ENCODE results near the gene EFNA4.

The EFNA4 gene, protein sequence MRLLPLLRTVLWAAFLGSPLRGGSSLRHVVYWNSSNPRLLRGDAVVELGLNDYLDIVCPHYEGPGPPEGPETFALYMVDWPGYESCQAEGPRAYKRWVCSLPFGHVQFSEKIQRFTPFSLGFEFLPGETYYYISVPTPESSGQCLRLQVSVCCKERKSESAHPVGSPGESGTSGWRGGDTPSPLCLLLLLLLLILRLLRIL

GRCh38 chr1:155063550-155064110 lies at the start of gene EFNA4:
Gene EFNA4 (plus strand): TSS chr1:155063740. CDS start chr1:155063824, 84 bp downstream.
- DNase-seq: peak; percentile 89

DNA sequence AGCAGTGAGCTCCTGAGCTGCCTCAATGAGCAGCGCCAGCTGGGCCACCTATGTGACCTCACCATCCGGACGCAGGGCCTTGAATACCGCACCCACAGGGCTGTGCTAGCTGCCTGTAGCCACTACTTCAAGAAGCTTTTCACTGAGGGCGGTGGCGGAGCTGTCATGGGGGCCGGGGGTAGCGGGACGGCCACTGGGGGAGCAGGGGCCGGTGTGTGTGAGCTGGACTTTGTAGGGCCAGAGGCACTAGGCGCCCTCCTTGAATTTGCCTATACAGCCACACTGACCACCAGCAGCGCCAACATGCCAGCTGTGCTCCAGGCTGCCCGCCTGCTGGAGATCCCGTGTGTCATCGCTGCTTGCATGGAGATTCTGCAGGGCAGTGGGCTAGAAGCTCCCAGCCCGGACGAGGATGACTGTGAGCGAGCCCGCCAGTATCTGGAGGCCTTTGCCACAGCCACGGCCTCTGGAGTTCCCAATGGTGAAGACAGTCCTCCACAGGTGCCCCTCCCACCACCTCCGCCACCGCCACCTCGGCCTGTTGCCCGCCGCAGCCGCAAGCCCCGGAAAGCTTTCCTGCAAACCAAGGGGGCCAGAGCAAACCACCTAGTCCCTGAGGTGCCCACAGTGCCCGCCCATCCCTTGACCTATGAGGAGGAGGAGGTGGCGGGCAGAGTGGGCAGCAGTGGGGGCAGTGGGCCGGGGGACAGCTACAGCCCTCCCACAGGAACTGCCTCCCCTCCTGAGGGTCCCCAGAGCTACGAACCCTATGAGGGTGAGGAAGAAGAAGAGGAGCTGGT lies 48.6 kb upstream of the EFNA4 start:
- DNase-seq: no peak

GRCh38 chr1:155015527-155016230 lies 47.9 kb upstream of the EFNA4 start:
- no peak for DNase-seq

- DNase-seq: no peak
Measured at GRCh38 chr1:155016231-155016831, 47.2 kb upstream of the EFNA4 start.

GRCh38 chr1:155017041-155017945 lies 46.2 kb upstream of the EFNA4 start:
- DNase-seq: peak; percentile 85

GRCh38 chr1:155017946-155018316 lies 45.6 kb upstream of the EFNA4 start:
- no peak for DNase-seq

- no peak for DNase-seq
Measured at GRCh38 chr1:155018617-155019348, 44.8 kb upstream of the EFNA4 start.

DNA sequence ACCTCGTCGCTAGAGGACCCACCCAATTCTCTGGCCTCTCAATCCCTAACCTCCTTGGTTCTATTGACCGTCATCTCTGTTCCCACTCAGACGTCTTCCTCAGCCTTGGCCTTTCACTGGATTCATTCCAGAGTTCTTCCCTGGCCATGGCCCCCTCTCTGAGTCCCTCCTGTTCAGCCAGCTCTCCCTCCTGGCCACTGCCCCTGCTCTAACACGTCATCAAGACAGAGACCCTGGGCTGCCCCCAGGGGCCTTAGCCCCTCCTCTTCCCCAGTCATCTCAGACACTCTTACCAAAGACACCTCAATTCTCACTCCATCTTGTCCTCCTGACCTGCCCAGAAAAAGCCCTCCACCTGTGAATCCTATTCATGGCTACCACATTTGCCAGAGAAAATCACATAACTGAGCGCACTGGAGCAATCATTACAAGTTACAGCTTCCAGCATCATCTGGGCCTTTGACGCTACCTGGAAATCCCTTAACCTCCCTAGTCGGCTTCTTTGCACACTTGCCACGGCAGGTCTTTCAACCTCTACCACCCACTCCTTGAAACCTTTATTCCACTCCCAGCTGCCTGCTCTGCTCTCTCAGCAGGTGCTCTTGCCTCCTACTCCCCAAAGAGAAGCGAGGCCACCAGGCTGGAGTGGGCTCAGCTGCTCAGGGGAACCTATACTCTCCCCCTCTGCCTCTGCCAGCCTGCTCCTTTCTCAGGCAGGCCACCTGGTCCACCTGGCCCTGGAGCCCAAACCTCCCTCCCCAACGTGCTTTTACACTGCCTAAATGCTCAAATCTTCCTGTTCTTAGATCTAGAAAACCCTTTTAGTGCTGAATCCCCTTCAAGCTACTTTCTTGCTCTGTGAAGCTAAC lies 43.9 kb upstream of the EFNA4 start:
- DNase-seq: no peak

GRCh38 chr1:155022136-155022926 lies 41.2 kb upstream of the EFNA4 start:
- no peak for DNase-seq

DNA sequence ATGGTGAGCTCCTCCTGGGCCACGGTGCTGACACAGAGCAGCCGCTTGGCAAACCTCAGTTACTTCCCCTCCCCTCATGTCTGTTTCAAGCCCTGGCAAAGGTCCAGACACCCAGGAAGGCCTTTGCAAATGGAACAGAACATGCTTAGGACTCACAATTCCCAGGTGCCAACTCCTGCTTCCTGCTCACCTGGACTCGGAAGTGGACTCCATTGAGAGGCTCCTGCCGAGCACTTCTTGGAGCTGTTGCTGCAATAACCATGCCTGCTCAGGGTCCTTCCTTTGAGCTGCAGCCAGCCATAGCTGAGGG lies 40.7 kb upstream of the EFNA4 start:
- DNase-seq: peak; percentile 77

DNA sequence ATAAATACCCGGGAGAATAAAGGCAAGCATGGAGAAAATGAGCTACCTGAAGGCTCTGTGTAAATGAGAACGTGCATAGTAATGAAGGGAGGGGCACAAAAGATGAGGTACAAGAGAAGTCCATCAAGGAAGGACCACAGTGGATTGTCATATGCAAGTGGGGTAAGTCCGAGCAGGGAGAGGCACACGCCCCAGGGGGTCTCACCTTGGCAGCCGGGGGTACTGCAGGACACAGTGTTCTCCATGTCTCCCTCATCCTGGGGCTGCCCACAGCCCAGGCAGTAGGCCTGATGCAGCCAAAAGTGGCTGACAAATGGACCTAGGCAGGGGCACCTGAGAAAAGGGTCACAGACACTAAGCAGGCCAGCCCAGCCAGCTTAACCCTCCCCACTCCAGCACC lies 39.9 kb upstream of the EFNA4 start:
- no peak for DNase-seq

DNA sequence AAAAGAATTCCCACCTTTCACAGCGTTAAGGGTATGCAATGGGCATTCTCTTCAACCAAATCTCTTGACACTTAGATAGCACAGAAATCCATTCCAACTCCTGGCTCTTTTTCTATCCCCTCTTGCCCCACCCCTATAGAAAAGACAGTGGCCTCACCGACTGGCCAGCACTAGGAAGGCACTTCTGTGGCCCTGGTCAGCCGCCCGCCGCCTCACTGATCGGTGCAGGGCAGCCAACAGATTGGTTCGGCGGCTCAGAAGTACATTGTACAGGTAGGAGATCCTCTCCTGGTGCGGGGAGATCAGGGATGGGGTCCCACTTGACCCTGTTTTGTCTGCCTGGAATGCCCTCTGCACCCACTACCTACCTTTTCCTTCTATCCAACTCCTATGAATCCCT lies 39.2 kb upstream of the EFNA4 start:
- no peak for DNase-seq

DNA sequence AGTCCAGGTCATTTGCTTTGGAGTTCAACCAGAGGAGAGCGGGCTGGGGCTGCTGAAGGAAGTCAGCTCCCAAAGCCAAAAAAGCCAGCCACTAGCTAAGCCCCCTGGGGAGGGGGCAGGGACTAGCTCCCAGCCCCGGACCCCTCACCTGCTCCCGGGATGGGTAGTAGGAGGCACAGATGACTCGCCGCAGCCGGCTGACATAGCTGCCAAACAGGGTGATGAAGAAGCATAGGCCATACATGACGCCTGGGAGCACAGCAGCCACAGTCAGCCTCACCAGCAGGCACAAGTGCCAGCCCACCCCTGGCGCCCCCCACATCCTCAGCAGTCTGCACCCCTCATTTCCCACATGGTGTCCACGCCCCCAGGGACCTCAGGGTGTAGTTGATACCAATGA lies 37.4 kb upstream of the EFNA4 start:
- peak; percentile 30 for DNase-seq

DNA sequence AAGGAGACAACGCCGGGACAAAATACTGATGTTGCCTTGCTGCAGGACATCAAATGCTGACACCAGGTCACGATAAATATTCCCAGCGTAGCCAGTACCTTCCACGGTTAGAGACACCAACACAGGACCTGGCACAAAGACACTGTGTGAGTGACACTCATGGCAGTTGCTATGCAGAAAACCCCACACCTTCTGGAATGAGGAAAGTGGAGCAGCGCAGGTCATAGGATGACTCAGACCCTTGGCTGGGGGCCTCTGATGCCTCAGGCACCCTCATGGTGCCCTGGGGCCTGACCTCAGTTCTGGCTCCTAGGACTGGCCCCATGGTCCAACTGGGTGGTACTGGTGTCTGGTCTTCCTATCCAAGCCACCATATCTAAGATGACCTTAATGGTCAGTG lies 37.0 kb upstream of the EFNA4 start:
- peak; percentile 64 for DNase-seq

- no peak for DNase-seq
Measured at GRCh38 chr1:155029513-155030242, 33.9 kb upstream of the EFNA4 start.

DNA sequence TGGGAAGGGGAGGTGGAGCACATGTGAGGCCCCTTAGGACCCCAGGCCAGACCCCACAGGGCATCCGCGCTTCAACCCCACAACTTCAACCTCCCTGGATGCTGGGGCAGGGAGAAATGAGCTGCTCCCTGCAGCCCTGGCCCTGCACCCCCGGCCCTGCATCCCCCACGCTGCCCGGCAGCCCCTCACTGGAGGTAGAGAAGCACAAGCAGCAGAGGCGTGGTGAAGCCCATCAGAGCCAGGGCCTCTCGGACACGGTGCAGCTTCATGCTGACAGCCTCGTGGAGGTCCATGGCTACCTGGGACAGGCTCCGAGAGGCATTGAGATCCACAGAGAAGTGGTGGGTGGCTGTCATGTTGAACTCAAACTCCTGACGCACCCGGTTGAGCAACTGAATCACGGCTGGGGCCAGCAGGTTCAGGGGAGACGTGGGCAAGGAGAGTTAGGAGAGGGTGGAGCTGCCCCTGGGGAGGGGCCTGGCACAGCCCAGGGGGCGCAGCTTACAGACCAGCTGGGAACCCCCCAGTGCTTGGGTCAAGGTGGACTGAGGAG lies 33.2 kb upstream of the EFNA4 start:
- no peak for DNase-seq

DNA sequence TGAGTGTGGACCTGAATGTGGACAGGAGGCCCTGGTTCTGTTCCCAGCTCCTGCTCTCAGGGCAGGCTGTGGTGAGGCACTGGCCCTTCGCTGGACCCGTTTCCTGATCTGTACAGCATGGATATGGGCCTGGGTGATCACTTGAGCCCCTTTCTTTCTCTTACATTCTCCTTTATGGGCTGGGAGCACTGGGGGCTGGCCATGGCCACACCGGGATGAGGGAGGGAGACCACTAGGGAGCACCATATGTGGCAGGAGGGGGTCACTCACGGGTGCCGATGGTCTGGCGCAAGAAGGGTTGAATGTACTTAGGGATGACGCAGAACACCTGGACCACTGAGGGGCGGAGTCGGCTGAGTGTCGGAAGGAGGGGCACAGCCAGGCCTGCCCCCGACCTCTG lies 32.6 kb upstream of the EFNA4 start:
- DNase-seq: no peak

- no peak for DNase-seq
Measured at GRCh38 chr1:155032886-155033285, 30.7 kb upstream of the EFNA4 start.

DNA sequence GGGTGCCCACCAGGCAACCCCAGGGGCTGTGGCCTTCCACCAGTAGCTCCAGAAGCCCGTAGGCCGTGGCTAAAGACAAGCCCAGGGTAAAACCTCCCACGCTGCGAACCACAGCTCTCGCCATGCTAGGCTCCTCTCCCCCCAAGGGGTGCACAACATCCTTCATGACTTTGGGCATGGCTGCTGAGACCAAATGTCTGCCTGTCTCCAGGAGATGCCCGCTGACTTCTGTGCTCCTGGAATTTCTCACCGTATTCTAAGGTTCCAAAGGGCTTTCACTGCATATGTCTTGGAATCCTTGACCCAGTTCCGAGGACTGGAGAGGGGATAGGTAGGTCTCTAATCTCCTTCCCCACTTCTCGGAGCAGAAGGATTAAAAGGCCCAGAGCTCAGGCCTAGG lies 30.0 kb upstream of the EFNA4 start, which contains the start of the genes DCST1 and DCST2:
TSS of gene DCST1 (plus strand) at position 301 of the 400 bp plus-strand sequence. CDS start 213 bp downstream, outside the sequence.
TSS of gene DCST2 (minus strand) at position 258 of the 400 bp plus-strand sequence. CDS start at position 178, 80 bp downstream.
- DNase-seq: no peak

All from DMS53 (cell line).